HG03103 (cell line): ENCODE data around the gene DPT.

ENCODE experiments used
- ATAC-seq: cut with Tn5 transposase; IDR thresholded peaks from one replicate; pipeline ENCODE4 v1.9.1; 2021; ENCODE audit warnings: low read depth; ENCODE audit not compliant: unreplicated experiment

The DPT gene

GRCh38 chr1:168706391-168706992 lies 22.5 kb downstream of the DPT start:
- ATAC-seq = no peak

GRCh38 chr1:168700575-168701268 lies 28.3 kb downstream of the DPT start:
- no peak for ATAC-seq

GRCh38 chr1:168698453-168698852 lies 30.6 kb downstream of the DPT start:
- ATAC-seq = no peak

GRCh38 chr1:168697356-168698126 lies 31.5 kb downstream of the DPT start:
- ATAC-seq = no peak

GRCh38 chr1:168696125-168696760 lies 32.8 kb downstream of the DPT start:
- no peak for ATAC-seq

GRCh38 chr1:168693872-168694238 lies 35.2 kb downstream of the DPT start:
- ATAC-seq = no peak

- ATAC-seq = no peak
These were observed 35.7 kb downstream of the DPT start for GRCh38 chr1:168693197-168693871.

- ATAC-seq = no peak
These were observed 36.5 kb downstream of the DPT start for GRCh38 chr1:168692472-168692871.

GRCh38 chr1:168691541-168691940 lies 37.5 kb downstream of the DPT start:
- ATAC-seq = no peak

GRCh38 chr1:168689726-168690602 lies 39.0 kb downstream of the DPT start:
- no peak for ATAC-seq

- ATAC-seq = no peak
These were observed 39.7 kb downstream of the DPT start for GRCh38 chr1:168689327-168689657.

GRCh38 chr1:168688644-168689326 lies 40.2 kb downstream of the DPT start:
- ATAC-seq = no peak

- ATAC-seq = no peak
These were observed 41.2 kb downstream of the DPT start for GRCh38 chr1:168687816-168688215.

GRCh38 chr1:168686666-168687065 lies 42.3 kb downstream of the DPT start:
- no peak for ATAC-seq

- no peak for ATAC-seq
These were observed 45.1 kb downstream of the DPT start for GRCh38 chr1:168683871-168684270.

GRCh38 chr1:168676861-168677260 lies 52.1 kb downstream of the DPT start:
- no peak for ATAC-seq

GRCh38 chr1:168676029-168676812 lies 52.8 kb downstream of the DPT start:
- no peak for ATAC-seq

- ATAC-seq = no peak
These were observed 54.9 kb downstream of the DPT start for GRCh38 chr1:168673974-168674683.
